ENCODE results near the gene SLC16A2.

Gene SLC16A2

GRCh38 chrX:74551934-74552333 lies 130.6 kb downstream of the SLC16A2 start:
- H3K4me3 ChIP-seq (ENCODE audit: low read depth, low read length): no peak overlapping the region
- in situ Hi-C loops (cut with HindIII; ENCODE audit: low pct_ligation_motif_present, low sequenced_read_pairs): no loop called here
- H3K27me3 ChIP-seq (replicated peaks): no peaks in the 10 kb centered on the region
- H3K27ac ChIP-seq: no peak overlapping the region
- H3K36me3 ChIP-seq (replicated peaks): no peaks in the 10 kb centered on the region
- no peak for TF ChIP-seq CTCF (IDR thresholded peaks at IDR 0.05; ENCODE audit: low read depth, low read length, missing control alignments)
- DNase-seq: no peak

DNA sequence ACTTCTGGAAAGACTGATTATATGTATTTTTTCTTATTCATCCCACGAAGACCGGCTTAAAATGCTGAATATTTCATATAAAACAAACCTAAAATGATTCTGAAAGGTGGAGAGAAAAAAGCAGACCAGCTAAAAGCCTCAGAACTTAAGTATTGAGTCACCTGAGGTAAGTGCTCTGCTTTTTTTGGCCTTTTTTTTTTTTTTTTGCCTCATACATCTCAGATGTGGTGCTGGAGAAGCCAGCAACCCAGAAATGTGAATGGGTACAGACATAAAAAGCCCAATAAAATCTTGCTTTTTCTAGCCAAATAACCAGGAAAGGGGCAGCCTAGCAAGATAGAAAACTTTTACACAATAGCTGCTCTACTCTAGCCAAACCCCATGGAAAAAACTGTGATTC lies 136.1 kb downstream of the SLC16A2 start:
- Histone ChIP-seq H3K27me3 (replicated peaks) (no peaks in the 10 kb centered on the region), H3K36me3 (replicated peaks) (no peaks in the 10 kb centered on the region), H3K27ac (no peak overlapping the region), H3K4me3 (ENCODE audit: low read depth, low read length) (no peak overlapping the region)
- DNase-seq: no peak
- in situ Hi-C loops (cut with HindIII; ENCODE audit: low pct_ligation_motif_present, low sequenced_read_pairs): no loop called here
- no peak for TF ChIP-seq CTCF (IDR thresholded peaks at IDR 0.05; ENCODE audit: low read depth, low read length, missing control alignments)

DNA sequence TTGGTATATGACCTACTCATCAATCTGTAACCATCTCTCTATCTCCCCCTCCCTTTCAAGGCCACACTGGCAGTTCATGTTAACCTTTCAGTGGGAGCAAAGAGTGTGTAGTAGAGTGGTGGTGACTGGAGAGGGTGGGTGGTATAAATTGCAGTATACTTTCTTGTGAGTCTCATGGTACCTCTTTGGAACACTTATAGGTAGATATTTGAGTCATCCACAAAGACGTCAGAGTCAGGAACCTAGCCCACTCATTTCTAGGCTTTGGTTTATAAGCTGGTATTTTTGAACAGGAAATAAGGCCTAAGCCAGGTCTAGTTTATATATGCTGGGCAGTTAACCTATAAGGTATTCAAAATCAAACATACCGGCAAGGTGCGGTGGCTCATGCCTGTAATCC lies 156.8 kb downstream of the SLC16A2 start:
- DNase-seq: no peak
- Histone ChIP-seq H3K27me3 (replicated peaks) (no peaks in the 10 kb centered on the region), H3K27ac (no peak overlapping the region), H3K36me3 (replicated peaks) (no peaks in the 10 kb centered on the region), H3K4me3 (ENCODE audit: low read depth, low read length) (no peak overlapping the region)
- TF ChIP-seq CTCF (IDR thresholded peaks at IDR 0.05; ENCODE audit: low read depth, low read length, missing control alignments): no peak
- in situ Hi-C loops (cut with HindIII; ENCODE audit: low pct_ligation_motif_present, low sequenced_read_pairs): no loop called here

DNA sequence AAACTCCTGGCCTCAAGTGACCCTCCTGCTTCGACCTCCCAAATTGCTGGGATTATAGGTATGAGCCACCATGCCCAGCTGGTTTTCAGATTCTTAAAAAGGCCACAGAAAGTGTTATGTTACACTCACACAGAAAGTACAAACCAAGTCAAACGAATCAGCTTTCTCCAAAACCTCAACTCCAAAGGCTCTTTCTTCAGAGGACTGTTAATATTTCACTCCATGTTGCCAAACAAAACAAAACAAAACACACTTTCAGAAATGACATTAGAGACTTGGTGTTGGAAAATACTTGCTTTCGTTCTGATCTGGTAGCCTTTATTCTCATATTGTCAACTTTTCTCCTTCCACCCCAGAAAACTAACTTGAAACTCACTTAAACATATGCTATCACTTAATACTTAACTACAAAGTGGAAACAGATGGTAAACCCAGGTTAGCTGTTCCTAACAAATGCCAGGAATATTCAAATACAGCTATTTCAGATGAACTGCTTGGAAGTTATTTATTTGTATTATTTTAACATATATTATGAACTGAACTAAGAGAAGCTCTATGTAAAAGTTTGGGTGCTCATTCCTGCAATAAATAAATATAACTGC lies 158.4 kb downstream of the SLC16A2 start:
- in situ Hi-C loops (cut with HindIII; ENCODE audit: low pct_ligation_motif_present, low sequenced_read_pairs): no loop called here
- DNase-seq: no peak
- Histone ChIP-seq H3K4me3 (ENCODE audit: low read depth, low read length) (no peak overlapping the region), H3K27me3 (replicated peaks) (no peaks in the 10 kb centered on the region), H3K36me3 (replicated peaks) (no peaks in the 10 kb centered on the region), H3K27ac (no peak overlapping the region)
- TF ChIP-seq CTCF (IDR thresholded peaks at IDR 0.05; ENCODE audit: low read depth, low read length, missing control alignments): no peak
